T-cell (primary cell): ENCODE measurements around the gene PLCB1. TPM values are rescaled to one million over a fixed set of nuclear protein-coding genes. Genes with fewer than 3 reads are reported as not detected.

ENCODE experiments used
- ATAC-seq, 4 experiments: fragments of 200-7000 bp in 3 of 4; fragments of 150-1000 bp in 1 of 4; cut with Tn5 transposase; replicated peaks in 1 of 4; 1 replicate in 3 of 4; 2 replicates in 1 of 4; pipeline ENCODE4 v1.10.0; 2021; ENCODE audit warnings: moderate library complexity in 3 of 4, mild to moderate bottlenecking in 2 of 4, moderate number of reproducible peaks in 1 of 4
- CTCF ChIA-PET, 2 donors: fragments of 300-600 bp; sonication (Branson Sonifier 250); formaldehyde crosslinking; loops; one replicate each; lab custom pipeline; 2022; ENCODE audit warnings: antibody characterized with exemption in 2 of 2; lab: Charles Lee
- POLR2A ChIA-PET, 2 donors: fragments of 300-600 bp; sonication (Branson Sonifier 250); formaldehyde crosslinking; loops; one replicate each; lab custom pipeline; 2022; ENCODE audit warnings: antibody characterized with exemption in 2 of 2; lab: Charles Lee
- DNase-seq, 35 experiments: peaks; one replicate each; pipeline versions ENCODE4 v3.0.0 to v3.0.0-alpha.2; 2013 to 2023
- H3K27ac ChIP-seq: one replicate; pipeline ENCODE4 v1.5.1; 2013; ENCODE audit warnings: low read length
- H3K27me3 ChIP-seq, 2 experiments: replicated peaks in 1 of 2; 1 replicate in 1 of 2; 2 replicates in 1 of 2; pipeline versions ENCODE4 v1.6.1 to v1.7.0; 2013; ENCODE audit warnings: low read length in 1 of 2, mixed read lengths in 1 of 2; ENCODE audit not compliant: control insufficient read depth in 2 of 2, insufficient read depth in 2 of 2; ENCODE audit errors: extremely low read depth in 1 of 2
- H3K36me3 ChIP-seq, 2 donors: 1 replicate in 1 of 2; 2 replicates in 1 of 2; pipeline versions ENCODE4 v1.6.1 to v1.7.0; 2013; ENCODE audit warnings: low read length in 1 of 2; ENCODE audit not compliant: control insufficient read depth in 2 of 2, insufficient read depth in 1 of 2; ENCODE audit errors: extremely low read depth in 1 of 2
- H3K4me1 ChIP-seq, 2 experiments: 1 replicate in 1 of 2; 2 replicates in 1 of 2; pipeline versions ENCODE4 v1.6.1 to v1.7.0; 2013; ENCODE audit warnings: low read length in 2 of 2, mixed read lengths in 1 of 2; ENCODE audit not compliant: insufficient read depth in 2 of 2, control insufficient read depth in 1 of 2; ENCODE audit errors: extremely low read depth in 1 of 2
- H3K4me3 ChIP-seq, 2 donors: 1 replicate in 1 of 2; 2 replicates in 1 of 2; pipeline versions ENCODE4 v1.5.1 to v1.7.0; 2013; ENCODE audit warnings: mild to moderate bottlenecking in 2 of 2, low read length in 1 of 2, moderate library complexity in 1 of 2; ENCODE audit not compliant: control insufficient read depth in 1 of 2; ENCODE audit errors: extremely low read depth in 1 of 2
- H3K9me3 ChIP-seq: 2 replicates; pipeline ENCODE4 v1.7.0; 2013
- H3K27ac Mint-ChIP-seq, 2 donors: one replicate each; pipeline ENCODE4 v1.8.0; 2020 to 2021; ENCODE audit warnings: mild to moderate bottlenecking in 2 of 2, mixed read lengths in 2 of 2
- H3K27me3 Mint-ChIP-seq, 2 donors: one replicate each; pipeline ENCODE4 v1.8.0; 2021 to 2022; ENCODE audit warnings: mixed read lengths in 2 of 2
- H3K36me3 Mint-ChIP-seq: one replicate; pipeline ENCODE4 v1.8.0; 2021; ENCODE audit warnings: mixed read lengths
- H3K4me1 Mint-ChIP-seq, 3 donors: one replicate each; pipeline ENCODE4 v1.8.0; 2020 to 2022; ENCODE audit warnings: mixed read lengths in 3 of 3, mild to moderate bottlenecking in 1 of 3
- H3K4me3 Mint-ChIP-seq, 3 donors: one replicate each; pipeline ENCODE4 v1.8.0; 2020 to 2022; ENCODE audit warnings: mild to moderate bottlenecking in 3 of 3, mixed read lengths in 3 of 3, moderate library complexity in 3 of 3
- H3K9me3 Mint-ChIP-seq, 3 donors: one replicate each; pipeline ENCODE4 v1.8.0; 2020 to 2022; ENCODE audit warnings: mixed read lengths in 3 of 3
- WGBS: methylation state at CpG from one replicate; pipeline ENCODE4 v1.1.5; 2013; ENCODE audit warnings: missing lambda C conversion rate; ENCODE audit not compliant: insufficient coverage; 5-methylcytosine and 5-hydroxymethylcytosine counted together
- total RNA-seq, 35 experiments: library from RNA in 6 of 35; stranded (reverse) in 6 of 35; fragments of 120-200 nt in 1 of 35; gene quantifications; one replicate each; pipeline versions ENCODE4 v1.2.1 to v1.2.4 and lab custom pipeline; 2013 to 2026

PLCB1 gene
- total RNA-seq, 5 donors from 2014 or later (not counting 1 experiment from before 2014, with no cell fraction given): 3.3 to 15.1 (median 7.4) TPM

DNA sequence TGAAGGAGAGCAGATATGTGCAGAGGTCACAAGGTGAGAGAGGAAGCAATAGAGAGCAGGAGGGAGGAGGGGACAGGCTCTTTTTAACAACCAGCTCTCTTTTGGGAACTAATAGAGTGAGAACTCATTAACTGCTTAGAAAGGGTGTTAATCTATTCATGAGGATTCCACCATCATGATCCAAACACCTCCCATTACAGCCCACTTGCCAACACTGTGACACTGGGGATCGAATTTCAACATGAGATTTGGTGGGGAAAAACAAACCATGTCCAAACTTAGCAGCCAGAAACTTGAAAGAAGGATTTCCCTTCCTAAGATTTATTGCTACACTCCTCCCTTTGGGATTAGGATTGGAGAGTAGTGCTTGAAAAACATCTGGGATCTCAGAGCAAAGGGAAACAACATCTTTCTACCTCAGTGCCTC is 801.3 kb downstream of the PLCB1 start:
- POLR2A ChIA-PET: no interaction called here
- ATAC-seq: no peak
- no peak overlapping the region for H3K27ac Mint-ChIP-seq

DNA sequence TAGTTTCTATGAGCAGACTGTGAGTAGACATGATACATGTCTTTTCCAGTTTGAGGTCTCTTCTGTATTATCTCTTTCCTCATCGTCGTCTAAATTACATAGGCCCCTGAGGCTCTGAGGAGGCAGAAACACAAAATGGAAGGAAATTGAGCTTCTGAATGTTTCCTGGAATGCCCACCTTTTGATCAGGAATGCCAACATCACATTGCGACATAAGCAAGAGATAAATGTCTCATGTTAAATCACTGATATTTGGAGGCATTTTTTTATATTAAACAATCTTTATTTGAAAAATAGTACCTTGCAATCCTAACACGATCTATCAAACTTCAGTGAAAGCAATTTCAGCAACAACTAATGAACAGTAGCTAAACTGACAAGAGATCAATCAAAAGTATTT is 802.3 kb downstream of the PLCB1 start:
- WGBS: no CpG with 5 or more reads among the region's 4 CpGs
- H3K4me1 Mint-ChIP-seq: no peaks in the 10 kb centered on the region
- Histone ChIP-seq H3K4me3 (no peak overlapping the region), H3K27me3 (no peaks in the 10 kb centered on the region), H3K36me3 (no peaks in the 10 kb centered on the region), H3K9me3 (no peaks in the 10 kb centered on the region), H3K4me1 (no peaks in the 10 kb centered on the region), H3K27ac (no peak overlapping the region)
- no peaks in the 10 kb centered on the region for H3K36me3 Mint-ChIP-seq
- DNase-seq (no peak), ATAC-seq (no peak)
- H3K27ac Mint-ChIP-seq: no peak overlapping the region
- H3K27me3 Mint-ChIP-seq: no peaks in the 10 kb centered on the region
- H3K9me3 Mint-ChIP-seq: peaks cover 0 to 4% (median 2%) of the 10 kb centered on the region in 3 donors
- POLR2A ChIA-PET: no interaction called here
- no peak overlapping the region for H3K4me3 Mint-ChIP-seq
- CTCF ChIA-PET: no interaction called here

More for the DNA sequence above, 801.3 kb downstream of the PLCB1 start:
- no peaks in the 10 kb centered on the region for H3K36me3 ChIP-seq
- H3K27me3 ChIP-seq: no peaks in the 10 kb centered on the region
- no peak overlapping the region for H3K4me3 Mint-ChIP-seq
- no peaks in the 10 kb centered on the region for H3K4me1 ChIP-seq
- WGBS: no CpG with 5 or more reads among the region's 1 CpG
- no peak for DNase-seq
- H3K9me3 Mint-ChIP-seq: peaks cover 0 to 4% (median 2%) of the 10 kb centered on the region in 3 donors
- CTCF ChIA-PET: no interaction called here
- no peaks in the 10 kb centered on the region for H3K9me3 ChIP-seq
- H3K4me1 Mint-ChIP-seq: no peaks in the 10 kb centered on the region
- no peaks in the 10 kb centered on the region for H3K36me3 Mint-ChIP-seq
- H3K27ac ChIP-seq: no peak overlapping the region
- H3K27me3 Mint-ChIP-seq: no peaks in the 10 kb centered on the region
- no peak overlapping the region for H3K4me3 ChIP-seq

Other genes with a start within 250 kb of the PLCB1 start
- not detected for gene HAO1, start 191.8 kb upstream of the PLCB1 start, total RNA-seq
- 10 to 100 TPM; 44.2 to 69.7 (median 53.3) TPM for gene TMX4, start 112.5 kb upstream of the PLCB1 start, total RNA-seq